Measurements from ENCODE around the gene ZMYND11. TPM values are rescaled to one million over a fixed set of nuclear protein-coding genes. Genes with fewer than 3 reads are reported as not detected.
"Not testable (repeated sequence)": the region's sequence is repeated elsewhere in the genome, so short reads cannot be mapped to it uniquely, and the experiment has no call there.

ZMYND11 gene
- total RNA-seq, 1 experiment from 2014 or later, result 53.0 TPM

- no peak for DNase-seq (ENCODE audit: extremely low read depth, low read depth)
Measured at GRCh38 chr10:279232-279631, 144.0 kb downstream of the ZMYND11 start.

GRCh38 chr10:279655-280054 is 144.4 kb downstream of the ZMYND11 start:
- DNase-seq (ENCODE audit: extremely low read depth, low read depth), result no peak

DNA sequence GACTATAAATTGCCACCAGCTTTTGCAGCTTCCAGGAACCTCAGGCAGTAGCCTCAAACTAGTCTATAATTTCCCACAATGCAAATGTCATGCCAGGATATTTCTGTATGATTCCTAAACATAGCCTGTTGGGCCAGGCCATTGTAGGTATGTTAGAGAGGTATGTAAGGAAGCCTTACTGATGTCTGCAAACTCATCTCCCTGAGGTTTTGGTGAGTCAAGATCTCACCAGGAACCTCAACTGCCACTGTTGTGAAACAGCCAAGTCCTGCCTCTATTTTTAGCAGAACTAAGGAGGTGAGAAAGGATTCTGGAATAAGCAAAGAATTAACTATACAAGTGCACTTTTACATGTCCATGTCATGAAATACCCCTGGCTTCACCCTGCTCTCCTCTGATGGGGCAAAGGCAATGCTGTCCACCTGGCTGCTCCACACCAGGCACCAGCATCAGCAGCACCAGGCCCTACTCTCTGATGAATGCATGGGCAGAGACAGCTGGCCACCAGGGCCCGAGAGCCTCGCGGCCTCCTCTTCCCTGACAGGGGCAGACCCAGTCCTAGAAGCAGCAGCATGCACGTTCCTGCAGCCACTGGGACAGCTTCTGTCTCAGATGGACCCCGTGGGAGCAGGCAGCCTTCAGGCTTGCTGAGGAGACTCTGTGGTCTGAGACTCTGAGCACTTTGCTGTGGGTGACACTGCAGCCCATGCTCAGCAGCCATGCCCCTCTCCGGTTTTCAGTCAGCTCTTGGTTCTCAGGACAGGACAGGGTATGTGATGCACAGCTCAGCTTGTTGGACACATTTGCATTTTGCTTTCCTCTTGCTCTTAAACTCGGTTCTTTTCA is 147.3 kb downstream of the ZMYND11 start:
- no peak for DNase-seq (ENCODE audit: extremely low read depth, low read depth)

DNA sequence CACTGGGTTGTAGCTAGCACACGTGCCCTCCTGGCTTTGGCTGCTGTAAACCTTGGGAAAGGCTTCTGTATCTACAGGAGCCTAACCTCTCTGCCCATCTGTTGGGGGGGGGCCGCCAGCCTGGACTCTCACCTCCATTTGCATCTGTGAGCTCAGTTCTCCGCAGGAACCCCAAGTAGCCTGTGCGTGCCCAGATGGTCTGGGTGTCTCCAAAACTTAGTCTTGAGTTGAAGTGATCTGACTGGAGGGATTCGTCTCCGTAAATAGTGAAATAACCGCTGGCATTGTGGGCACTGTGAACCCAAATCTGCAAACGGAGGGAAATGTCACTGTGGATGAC is 147.9 kb downstream of the ZMYND11 start:
- DNase-seq (ENCODE audit: extremely low read depth, low read depth), result no peak

DNA sequence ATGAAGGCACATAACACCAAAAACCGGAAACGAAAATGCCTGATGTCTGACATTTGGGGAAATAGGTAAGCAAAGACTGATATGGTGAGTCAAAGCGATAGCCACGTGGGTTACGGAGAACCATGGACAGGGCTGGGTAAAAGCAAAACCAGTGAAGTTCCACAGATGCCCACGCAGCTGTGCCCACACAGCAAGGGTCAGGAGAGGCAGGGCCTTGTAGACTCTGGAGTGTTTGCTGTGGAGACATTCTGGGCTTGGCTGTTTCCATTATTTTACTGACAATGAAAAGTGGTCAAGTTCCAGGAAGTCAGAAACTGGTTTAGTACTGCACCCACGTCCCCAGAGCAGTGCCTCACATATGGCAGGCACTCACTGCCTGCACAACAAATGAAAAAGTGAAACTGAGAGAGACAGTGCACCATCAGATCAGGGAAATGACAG is 148.7 kb downstream of the ZMYND11 start:
- DNase-seq (ENCODE audit: extremely low read depth, low read depth), result no peak

- DNase-seq (ENCODE audit: extremely low read depth, low read depth), result no peak
Measured at GRCh38 chr10:285216-285615, 150.0 kb downstream of the ZMYND11 start.

DNA sequence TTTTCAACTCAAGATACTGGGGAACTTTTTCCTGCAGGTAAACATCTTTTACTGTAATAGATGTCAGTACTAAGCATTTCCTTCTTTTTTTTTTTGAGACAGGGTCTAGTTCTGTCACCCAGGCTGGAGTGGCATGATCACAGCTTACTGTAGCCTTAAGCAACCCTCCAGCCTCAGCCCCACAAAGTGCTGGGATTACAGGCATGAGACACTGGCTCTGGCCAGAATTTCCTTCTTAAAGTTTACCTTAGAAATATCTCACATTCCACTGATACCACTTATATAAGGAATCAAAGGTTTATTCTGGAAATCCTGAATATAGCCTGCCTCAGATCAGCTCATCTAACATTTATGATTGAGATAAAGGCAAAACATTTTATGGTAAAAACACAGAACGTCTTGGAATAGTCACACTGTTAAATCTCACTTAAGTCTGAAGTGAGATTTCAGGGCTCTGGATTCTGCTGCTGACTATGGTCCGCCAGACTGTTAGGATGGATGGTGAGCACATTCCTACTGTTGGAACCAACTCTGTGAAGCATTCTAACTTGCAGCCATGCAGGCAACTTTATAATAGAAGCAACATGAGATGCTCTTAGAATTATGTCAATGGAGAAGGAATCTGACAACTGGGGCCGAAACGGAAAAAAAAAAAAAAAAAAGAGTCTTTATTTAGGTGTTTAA is 151.9 kb downstream of the ZMYND11 start:
- no peak for DNase-seq (ENCODE audit: extremely low read depth, low read depth)

GRCh38 chr10:287814-288213 is 152.6 kb downstream of the ZMYND11 start:
- DNase-seq (ENCODE audit: extremely low read depth, low read depth), result no peak

- no peak for DNase-seq (ENCODE audit: extremely low read depth, low read depth)
Measured at GRCh38 chr10:288316-289200, 153.3 kb downstream of the ZMYND11 start.

- no peak for DNase-seq (ENCODE audit: extremely low read depth, low read depth)
Measured at GRCh38 chr10:289581-289980, 154.3 kb downstream of the ZMYND11 start.

GRCh38 chr10:290026-290725 is 154.9 kb downstream of the ZMYND11 start:
- no peak for DNase-seq (ENCODE audit: extremely low read depth, low read depth)

DNA sequence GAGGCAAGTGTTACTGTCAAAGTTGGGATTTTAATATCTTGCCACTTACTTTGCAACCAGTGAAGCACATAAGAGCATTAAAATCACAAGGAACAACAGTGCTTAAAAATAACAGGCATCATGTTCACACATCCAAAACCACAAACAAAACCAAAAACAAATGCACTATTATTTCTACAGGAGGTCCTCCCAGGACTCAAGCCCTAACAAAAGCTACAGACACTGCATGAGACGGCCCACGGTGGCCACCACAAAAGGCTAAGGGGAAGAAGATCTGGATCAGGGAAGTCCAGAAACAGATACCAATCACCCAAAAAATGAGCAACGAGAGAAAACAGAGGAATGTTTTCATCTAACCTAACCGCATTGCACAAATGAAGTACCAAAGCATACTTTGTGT is 158.4 kb downstream of the ZMYND11 start:
- DNase-seq (ENCODE audit: extremely low read depth, low read depth), result no peak

DNA sequence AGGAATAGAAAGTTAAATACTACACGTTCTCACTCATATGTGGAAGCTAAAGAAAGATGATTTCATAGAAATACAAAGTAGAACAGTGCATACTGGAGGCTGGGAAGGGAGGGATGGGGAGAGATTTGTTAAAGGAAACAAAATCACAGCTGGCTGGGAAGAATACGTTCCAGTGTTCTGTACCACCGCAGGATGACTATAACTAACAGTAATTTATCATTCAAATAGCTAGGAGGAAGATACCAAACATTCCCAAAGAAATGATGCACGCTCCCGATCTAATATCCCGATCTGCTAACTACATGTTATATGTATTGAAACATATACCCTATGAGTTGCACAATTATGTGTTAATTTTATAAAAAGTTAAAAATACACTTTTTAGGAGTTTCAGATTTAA is 162.3 kb downstream of the ZMYND11 start:
- DNase-seq (ENCODE audit: extremely low read depth, low read depth), result no peak

DNA sequence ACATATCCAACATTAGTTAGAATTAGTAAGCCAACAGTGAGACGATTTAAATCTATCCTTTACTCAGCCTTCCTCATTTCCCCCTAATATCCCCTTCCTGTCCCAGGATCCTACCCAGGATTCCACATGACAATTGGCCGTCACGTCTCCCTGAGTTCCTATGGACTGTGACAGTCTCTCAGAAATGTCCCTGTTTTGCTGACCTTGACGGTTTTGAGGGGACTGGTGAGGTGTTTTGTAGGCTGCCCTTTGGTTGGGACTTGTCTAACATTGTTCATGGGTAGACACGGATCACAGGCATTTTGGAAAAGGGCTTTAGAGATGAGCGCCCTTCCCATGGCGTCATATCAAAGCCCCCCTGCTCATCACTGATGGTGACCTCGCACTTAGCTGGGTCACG is 162.8 kb downstream of the ZMYND11 start:
- no peak for DNase-seq (ENCODE audit: extremely low read depth, low read depth)

- DNase-seq (ENCODE audit: extremely low read depth, low read depth), result no peak
Measured at GRCh38 chr10:299512-299911, 164.3 kb downstream of the ZMYND11 start.

DNA sequence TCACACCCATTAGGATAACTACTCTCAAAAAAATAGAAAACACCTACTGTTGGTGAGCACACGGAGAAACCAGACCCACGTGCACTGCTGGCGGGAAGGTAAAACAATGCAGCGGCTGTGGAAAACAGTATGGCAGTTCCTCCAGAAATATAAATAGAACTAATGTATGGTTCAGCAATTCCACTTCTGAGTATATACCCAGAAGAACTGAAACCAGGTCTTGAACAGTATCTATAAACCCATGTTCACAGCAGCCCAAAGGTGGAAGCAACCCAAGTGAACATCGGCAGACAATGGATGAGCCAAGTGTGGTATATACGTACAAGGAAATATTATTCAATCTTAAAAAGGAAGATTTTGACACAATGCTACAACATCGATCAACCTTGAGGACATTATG is 164.7 kb downstream of the ZMYND11 start:
- no peak for DNase-seq (ENCODE audit: extremely low read depth, low read depth)

DNA sequence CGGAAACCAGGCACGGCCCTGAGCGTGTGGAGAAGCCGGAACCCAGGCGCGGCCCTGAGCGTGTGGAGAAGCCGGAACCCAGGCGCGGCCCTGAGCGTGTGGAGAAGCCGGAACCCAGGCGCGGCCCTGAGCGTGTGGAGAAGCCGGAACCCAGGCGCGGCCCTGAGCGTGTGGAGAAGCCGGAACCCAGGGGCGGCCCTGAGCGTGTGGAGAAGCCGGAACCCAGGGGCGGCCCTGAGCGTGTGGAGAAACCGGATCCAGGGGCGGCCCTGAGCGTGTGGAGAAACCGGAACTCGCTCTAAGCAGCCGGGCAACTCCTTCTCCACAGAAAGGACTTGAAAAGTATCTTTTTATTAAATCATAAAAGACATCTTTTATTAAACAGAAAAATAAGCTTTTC is 165.3 kb downstream of the ZMYND11 start:
- not testable (repeated sequence) for DNase-seq (ENCODE audit: extremely low read depth, low read depth)

GRCh38 chr10:301536-301935 is 166.3 kb downstream of the ZMYND11 start:
- no peak for DNase-seq (ENCODE audit: extremely low read depth, low read depth)
